Activated naive CD4-positive, alpha-beta T cell treated with Interleukin-2 at 50 U/mL for 16 hours (primary cell): ENCODE data around the gene MTIF3.
A peak's percentile ranks its signal among the peaks of the same experiment; 100 is the strongest.

Experiments used
- DNase-seq: peaks from one replicate; pipeline ENCODE4 v3.0.0-alpha.2; 2020

Gene MTIF3

DNA sequence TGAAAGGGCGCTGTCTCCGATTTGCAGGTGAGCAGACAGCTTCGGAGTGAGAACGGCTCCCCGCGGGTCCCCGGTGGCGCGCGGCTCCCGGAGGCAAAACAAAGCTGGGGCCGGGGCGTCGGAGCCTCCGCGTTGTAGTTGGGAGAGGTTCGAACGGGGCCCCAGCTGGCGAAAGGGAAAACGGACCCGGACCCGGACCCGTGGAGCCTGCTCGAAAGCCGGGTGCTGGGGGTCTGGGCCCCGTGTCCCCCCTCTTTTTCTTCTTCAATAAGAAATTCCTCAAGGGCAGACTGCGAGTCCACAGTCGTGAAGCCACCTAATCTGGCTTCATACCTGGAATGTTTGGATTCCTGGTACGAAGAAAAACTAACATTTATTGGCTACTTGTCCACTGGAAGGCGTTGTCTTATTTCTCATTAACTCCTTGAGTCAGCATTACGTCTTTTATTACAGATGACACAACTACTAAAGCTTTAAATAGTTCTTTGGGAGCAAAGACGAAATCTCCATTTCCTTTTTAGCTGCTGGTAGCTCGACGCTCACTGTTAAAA, 632 bp upstream of the MTIF3 start:
- peak; percentile 40 for DNase-seq

DNA sequence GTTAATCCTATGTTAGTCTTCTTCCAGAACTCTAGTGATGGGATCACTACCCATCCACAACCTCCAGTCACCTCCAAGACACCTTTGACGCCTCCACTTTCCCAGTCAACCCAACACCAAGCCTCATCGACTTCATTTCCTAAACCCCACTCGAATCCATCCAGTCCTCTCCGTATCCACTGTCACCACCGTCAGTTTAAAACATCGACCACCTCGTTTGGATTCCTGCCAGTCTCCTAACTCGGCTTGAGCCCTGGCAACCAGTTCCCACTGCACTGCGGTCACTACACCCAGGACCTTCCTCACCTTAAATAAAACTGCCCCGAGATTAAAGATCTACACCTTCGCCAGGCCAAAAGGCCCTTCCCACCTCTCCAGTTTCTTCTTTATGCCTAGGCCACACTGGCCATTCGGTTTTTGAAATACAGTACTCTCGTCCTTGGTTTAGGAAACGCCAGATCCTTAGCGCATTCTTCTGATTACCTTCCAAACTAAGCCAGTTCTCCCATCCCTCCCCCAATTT, 1.2 kb downstream of the MTIF3 start:
- DNase-seq = no peak

DNA sequence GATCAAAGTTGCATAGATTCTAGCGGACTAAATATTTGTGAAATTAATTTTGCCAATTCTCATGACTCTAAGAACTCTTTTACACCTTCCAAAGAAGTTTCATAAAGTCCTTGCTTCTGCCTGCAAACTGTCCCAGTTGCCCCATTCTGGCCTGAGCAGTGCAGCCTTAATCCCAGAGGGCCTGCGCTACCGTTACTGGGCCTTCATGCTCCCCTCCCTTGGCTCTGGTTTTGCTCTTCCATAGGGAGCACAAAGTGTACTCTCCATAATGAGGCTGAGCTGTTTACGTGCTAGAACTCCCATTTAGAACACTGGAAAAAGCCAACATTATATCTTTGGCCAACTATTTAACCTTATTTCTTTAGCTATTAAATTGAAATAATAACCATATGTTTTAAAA, 2.1 kb downstream of the MTIF3 start:
- no peak for DNase-seq

GRCh38 chr13:27446986-27447583, 3.3 kb downstream of the MTIF3 start:
- DNase-seq = no peak

- DNase-seq = no peak
Observed at GRCh38 chr13:27442797-27443196, 7.6 kb downstream of the MTIF3 start.

DNA sequence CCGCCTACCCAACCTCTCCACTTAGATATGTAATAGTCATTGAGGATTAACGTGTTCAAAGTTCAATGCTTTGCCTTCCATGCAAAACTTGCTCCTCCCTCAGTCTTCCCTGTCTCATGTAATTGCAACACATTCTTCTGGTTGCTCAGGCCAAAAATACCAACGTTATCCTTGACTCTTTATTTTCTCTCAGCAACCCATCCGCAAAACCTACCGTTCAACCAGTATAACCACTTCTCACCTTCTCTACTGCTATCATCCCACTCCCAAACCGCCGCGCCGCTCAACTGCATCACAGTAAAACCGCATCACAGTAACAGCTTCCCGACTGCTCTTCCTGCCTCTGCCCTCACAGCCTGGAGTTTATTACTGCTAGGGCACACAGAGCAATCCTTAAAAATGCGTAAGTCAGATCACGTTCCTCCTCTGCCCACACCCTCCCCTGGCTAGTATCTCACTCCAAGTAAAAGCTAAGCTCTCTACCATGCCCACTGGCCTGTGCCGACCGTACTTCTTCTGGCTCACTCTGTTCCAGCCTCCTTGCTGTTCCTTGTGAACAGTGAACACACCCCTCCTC, 8.2 kb downstream of the MTIF3 start:
- peak; percentile 33 for DNase-seq

- DNase-seq = no peak
Observed at GRCh38 chr13:27440408-27440807, 10.0 kb downstream of the MTIF3 start.

- no peak for DNase-seq
Observed at GRCh38 chr13:27437126-27437525, 13.2 kb downstream of the MTIF3 start.

GRCh38 chr13:27432611-27433210, 17.7 kb downstream of the MTIF3 start:
- DNase-seq = no peak

GRCh38 chr13:27432180-27432579, 18.2 kb downstream of the MTIF3 start:
- no peak for DNase-seq

DNA sequence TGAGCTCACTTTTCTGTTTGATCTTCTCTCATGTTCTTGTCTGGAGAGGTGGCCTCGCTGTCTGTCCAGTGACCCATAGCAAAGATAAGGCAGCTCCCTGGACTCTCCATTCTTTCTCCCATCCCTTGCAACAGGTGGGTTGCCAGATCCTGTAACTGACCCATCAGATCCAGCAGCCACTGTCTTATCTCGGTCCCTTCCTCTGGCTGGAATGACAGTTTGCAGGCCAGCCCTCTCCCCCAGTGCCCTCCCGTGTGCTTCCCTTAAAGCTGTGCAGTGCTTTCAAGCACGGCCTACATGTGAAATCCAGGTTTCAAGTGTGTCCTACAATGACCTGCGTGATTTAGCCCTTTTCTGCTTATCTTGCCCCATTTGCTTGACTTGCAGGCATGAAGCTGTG, 22.2 kb downstream of the MTIF3 start:
- no peak for DNase-seq

- DNase-seq = no peak
Observed at GRCh38 chr13:27427641-27428040, 22.7 kb downstream of the MTIF3 start.

DNA sequence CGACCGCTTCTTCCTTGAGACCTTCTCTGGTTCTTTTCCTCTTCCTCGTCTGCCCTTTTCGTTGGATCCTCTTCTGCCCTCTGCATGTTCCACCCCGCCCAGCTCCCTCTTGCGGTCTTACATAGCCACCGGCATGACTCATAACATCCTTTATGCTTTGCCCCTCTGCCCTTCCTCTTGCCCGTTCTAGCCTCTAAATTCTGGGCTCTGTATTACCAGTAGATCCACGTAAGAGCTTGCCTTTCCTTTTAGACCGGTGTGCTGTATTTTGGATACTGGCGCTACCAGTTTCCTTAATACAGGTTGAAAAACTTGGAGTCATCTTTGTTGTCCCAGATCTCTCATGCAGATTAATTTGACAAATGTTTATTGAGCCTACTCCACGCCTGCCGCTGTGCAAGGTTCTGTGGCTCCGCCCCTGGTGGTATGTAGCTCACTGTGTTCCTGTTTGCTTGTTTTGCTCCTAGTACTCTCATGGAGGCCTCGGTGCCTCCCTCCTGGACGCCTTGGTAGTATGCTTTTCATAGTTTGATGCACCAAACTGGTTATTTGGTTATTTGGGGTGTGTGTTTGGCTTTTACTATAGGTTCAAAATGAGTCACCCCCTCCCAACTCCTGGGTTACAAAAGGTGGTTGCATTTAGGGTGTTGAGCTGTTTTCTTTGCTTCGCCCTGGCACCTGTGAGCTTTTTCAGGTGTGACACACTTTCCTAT, 24.3 kb downstream of the MTIF3 start:
- DNase-seq = peak; percentile 76

- DNase-seq = peak; percentile 29
Observed at GRCh38 chr13:27425158-27425917, 25.0 kb downstream of the MTIF3 start.

DNA sequence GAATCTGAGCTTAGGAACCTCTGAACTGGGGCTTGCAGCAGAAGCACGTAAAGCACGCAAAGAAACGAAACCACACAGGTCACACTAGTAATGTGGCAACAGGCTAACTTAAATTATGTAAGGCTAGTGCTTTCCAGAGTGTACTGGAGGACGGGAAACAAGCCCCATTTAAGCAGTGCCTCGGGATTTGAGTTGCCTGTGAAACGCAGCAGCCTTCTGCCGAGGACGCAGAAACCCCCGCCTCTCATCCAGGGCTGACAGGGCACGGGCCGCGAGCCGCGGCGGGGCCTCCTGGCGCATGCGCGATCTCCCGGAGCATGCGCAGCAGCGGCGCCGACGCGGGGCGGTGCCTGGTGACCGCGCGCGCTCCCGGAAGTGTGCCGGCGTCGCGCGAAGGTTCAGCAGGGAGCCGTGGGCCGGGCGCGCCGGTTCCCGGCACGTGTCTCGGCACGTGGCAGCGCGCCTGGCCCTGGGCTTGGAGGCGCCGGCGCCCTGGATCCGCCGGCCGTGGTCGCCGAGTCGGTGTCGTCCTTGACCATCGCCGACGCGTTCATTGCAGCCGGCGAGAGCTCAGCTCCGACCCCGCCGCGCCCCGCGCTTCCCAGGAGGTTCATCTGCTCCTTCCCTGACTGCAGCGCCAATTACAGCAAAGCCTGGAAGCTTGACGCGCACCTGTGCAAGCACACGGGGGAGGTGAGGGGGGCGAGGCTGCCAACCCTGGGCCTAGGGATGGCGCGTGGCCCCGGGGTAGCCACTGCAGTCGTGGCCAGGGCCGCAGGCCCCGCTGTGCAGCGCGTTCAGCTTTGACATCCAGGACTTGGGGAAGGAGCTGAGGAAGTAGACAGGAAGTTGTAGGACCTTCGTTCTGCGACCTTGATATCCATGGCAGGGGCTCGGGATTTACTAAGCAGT, 25.9 kb downstream of the MTIF3 start, which contains the start of gene GTF3A:
Gene GTF3A, plus strand, starts transcription at position 374 of the 912 bp plus-strand sequence.
- DNase-seq = peak; percentile 85

- DNase-seq = no peak
Observed at GRCh38 chr13:27423333-27423732, 27.0 kb downstream of the MTIF3 start.

DNA sequence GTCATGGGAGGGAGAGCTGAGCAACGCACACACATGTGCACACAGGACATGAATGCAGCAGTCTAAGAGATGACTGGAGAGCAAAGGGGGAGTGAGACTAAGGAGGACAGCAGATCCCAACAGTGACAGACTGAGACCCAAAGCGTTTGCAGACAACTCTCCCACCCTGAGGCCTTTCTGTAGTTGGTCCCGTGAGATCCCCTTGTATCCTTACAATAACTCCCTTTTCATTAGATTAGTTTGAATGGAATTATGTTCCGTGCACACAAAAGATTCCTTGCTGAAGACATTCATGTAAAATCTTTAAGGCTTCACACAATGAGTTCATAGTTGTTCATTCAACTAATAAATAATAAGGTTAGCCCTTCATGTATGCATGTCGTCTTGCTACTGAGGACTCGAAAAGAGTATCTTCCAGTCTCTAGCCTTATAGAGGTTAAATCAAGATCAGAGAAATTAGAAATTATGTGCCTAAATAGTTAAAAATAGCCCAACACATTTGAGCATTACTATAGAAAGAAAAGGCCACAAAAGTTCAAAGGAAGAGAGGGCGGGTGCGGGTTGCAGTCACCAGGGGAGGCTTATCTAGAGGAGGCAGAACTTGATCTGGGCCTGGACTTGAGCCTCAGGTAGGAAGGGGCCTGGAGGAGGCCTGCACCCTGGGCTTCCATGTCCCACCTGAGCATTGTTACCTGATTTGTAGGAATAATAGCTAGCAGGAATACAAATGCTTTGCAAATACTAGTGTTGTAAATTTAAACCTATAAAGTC, 29.1 kb downstream of the MTIF3 start:
- DNase-seq = no peak

- DNase-seq = no peak
Observed at GRCh38 chr13:27419328-27419727, 31.0 kb downstream of the MTIF3 start.

DNA sequence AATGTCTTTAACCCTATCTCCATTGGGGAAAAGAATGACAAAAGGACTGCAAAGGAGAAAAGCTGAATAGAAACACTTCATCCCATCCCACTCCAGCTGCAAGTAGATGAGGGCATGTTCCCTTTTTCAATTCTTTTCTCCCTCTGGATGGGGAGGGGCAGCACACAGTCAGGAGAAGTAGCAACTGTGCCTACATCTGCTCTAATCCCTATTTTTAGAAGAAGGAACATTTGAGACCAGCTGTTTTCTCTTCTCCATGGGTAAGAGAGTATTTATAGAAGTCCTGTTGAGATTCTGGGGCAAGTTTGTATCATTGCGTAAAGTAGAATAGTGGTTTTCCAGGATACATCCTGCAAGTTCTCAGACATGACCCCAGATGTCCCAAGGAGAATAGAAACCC, 35.2 kb downstream of the MTIF3 start:
- no peak for DNase-seq

DNA sequence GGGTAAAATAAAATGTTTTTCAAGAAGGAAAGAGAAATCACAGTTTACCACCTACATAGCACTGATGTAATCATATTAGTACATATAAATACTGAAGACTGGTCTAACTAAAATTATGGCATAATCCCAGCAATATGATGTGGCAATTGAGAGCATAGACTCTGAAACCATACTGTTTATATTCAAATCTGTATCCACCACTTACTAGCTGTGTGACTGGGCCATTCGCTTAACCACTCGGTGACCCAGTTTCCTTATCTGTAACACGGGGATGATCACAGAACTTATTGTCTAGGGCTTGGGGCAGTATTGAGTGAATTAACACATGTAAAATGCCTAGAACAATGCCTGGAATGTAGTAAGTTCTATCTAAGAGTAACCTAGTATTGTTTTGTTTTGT, 39.0 kb downstream of the MTIF3 start:
- DNase-seq = no peak

- DNase-seq = no peak
Observed at GRCh38 chr13:27409013-27409412, 41.4 kb downstream of the MTIF3 start.
